ACHN (cell line): ENCODE data around the gene CD44.

ENCODE experiments used
- DNase-seq: peaks from one replicate; pipeline ENCODE4 v3.0.0-alpha.2; 2015
- in situ Hi-C: cut with HindIII; loops from 2 replicates; pipeline ENCODE4 v1.10.0; 2017; ENCODE audit warnings: low sequenced_read_pairs, low pct_ligation_motif_present, low pct_unique_long_range_greater_than_20kb

Gene CD44

DNA sequence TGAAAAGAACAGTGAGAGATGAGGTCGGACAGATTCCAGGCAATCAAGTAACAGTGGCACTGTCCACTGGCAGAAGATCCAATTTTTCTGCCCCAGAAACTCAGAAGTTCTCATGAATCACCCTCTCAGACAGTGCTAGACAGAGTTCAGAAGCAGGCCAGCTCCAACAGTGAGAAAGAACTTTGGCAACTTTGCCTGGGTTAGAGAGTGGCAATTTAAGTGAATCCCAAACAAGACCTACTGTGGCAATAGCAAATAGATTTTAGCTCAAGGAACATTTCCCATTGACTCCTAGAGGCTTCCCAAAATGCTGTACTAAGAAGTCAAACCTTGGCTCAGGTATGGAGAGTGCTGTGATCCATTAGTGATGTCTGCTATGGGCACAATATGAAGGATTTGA is 12.3 kb downstream of the CD44 start:
- in situ Hi-C loops, result no loop called here
- no peak for DNase-seq

DNA sequence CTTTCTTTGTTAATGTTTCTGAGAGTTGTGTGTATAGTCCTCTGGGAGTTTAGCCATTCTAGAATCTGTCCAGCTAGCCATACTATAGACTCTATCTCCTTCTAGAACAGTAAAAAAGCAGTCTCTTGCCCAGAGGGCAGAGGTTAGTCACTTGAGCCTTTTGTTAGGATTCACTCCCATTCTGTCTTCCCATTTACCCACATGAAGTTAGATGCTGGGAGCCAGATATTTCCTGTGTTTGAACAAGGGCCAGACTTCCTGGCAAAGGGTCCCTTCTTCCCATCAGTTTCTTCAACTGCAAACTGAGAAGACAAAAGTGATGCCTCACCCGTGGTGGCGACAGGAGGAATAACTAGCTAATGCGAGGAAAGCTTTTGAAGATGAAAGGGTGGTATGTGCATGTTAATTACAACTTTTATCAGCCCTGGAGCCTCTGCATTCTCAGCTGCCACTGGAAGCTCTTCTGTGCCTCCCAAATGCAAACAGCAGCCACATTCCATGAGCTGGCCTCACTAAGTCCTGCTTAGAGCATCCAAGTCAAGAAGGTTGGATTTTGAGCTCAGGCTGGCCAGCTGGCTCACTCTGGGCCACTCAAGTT is 12.8 kb downstream of the CD44 start:
- in situ Hi-C loops, result no loop called here
- DNase-seq, result no peak

DNA sequence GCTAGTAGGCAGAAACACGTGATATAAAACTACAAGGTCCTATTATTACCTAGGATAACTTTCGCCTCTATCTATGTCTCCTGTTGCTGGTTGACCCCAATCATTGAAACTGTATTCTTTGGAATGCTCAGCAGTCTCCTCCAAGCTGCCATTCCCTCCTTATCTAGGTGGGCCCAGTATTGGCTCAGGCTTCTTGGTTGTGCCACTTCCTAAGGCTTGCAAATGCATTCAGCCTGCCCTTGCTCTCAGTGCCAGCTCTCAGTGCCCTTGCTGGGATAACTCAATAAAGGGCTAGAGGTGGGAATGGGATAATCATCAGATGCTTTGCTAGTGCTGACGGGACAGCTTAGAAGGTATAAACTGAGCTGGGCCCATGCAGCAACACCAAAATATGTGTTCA is 13.6 kb downstream of the CD44 start:
- in situ Hi-C loops, result no loop called here
- no peak for DNase-seq

DNA sequence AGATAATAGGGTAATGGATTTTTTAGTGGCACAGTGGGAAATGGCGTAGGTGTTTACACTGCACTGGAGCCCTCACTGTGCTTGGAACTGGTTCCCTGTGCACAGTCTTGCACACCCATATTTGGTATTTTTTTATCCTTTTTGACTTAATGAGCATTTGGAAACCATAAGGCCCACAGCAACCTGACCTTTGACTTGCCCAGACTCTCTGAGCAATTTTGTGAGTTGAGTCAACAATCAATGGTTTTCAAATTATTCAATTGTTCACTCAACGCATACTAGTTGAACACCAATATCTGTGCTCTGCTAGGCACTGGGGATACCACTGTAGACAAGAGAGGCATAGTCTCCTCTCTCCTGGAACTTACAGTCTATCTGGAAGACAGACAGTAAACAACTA is 14.3 kb downstream of the CD44 start:
- in situ Hi-C loops, result no loop called here
- DNase-seq, result no peak

DNA sequence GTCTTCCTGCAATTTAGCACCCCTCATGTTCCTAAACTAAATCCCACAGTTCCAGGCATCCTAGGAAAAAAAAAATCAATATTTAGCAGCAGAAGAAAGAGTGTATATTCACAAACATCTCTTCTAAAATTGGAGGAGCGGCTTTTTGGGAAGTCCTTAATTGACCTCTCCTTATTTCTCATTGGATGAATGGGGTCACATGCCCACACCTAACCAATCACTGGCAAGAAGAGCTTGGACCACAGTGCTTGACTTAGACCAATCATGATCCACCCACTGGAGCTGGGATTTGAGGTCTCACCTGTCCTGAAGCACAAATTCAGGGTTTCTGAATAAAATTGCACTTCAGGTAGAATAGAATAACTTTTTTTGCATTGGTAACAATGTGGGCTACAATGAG is 16.0 kb downstream of the CD44 start:
- DNase-seq, result no peak
- in situ Hi-C loops, result no loop called here

DNA sequence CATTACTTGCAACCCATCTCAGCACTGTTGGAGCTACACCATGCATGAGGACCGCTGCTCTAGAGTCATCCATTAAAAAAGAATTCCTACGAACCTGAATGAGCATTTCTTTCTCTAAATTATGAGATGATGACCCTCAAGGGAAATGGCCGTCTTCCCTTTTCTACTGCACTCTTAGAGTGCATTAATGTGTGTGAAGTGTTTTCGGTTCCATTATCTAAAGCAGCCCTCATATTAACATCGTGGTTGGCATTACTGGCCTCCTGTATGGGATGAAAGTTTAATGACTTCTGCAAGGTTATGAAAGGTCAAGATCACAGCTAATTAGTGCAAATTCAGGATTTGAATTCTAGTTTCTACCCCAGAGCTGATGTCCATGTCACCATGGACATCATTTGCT is 16.7 kb downstream of the CD44 start:
- DNase-seq, result no peak
- in situ Hi-C loops, result no loop called here

DNA sequence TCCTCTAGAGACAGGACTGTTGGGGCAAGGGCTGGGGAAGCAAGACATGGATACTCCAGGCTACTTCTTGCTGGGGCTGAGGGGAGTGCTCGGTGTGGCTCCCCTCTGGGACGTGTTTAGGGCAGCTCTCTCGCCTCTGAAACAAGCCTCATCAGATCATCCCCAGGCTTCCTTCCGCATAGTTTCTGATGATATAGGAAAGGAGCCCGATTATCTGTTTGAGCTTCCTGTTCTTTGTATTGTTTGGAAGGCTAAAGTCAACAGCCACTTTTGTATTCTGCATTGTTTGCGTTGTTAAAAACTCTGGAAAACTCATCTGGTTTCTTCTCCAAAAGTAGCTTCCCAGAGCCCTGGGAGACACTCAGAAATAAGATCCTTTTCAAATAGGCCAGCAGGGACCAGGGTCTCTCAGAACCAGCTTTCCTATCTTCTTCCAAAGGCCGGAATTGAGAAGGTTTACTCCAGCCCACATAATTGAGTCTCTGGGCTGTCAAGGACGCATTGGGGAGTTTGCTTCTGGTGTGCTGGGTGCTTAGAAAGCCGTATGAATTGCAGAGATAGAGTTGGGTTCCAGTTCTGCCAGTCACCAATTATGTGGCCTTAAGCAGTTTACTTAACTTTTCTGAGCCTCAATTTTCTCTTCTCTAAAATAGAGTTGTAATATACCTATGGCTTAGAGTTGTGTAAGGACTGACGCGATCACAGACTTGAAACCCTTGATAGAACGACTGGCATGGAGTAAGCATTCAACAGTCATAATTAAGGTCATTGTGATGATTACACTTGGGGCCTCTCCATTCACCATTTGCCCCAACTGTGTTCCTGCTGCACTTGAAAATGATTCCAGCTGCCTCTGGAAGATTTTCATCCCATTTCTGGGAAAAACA is 19.1 kb downstream of the CD44 start:
- in situ Hi-C loops, result no loop called here
- DNase-seq, result no peak

DNA sequence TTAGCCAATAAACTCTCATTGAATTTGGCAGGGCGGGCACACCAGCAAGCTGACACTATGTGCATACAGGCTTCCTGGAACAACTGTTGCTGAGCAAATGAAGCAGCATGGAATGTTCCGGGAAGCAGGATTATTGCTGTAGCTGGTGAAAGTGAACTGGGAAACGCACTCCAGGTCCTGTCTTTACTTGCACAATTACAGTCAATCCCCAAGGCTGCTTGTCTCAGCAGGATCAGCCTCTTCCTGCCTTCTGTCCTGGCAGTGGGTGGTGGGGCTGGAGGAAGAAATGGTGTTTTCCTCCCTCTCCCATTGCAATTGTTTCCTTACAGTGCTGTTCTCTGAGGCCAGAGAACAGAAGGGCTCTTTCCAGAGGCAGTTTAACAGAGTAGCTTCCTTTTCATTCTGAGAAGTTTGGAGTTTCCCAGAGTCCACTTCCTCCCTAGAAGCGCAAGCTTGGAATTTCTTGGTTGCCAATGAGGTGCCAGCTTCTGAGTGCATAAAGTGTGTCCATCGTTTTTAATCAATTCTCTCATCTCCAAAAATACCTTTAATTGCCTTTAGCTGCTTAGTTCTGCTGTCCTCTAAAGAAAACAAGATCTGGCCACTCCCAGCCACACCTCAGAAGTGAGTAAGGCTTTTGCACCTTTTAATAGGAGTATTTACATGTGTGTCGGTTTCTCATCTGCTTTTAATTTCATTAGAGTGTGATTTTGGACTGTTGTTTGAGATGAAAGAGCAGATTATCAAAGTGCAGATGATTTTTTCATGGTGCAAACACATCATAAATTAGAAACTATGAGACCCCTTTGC is 19.9 kb downstream of the CD44 start:
- DNase-seq, result no peak
- in situ Hi-C loops, result no loop called here

DNA sequence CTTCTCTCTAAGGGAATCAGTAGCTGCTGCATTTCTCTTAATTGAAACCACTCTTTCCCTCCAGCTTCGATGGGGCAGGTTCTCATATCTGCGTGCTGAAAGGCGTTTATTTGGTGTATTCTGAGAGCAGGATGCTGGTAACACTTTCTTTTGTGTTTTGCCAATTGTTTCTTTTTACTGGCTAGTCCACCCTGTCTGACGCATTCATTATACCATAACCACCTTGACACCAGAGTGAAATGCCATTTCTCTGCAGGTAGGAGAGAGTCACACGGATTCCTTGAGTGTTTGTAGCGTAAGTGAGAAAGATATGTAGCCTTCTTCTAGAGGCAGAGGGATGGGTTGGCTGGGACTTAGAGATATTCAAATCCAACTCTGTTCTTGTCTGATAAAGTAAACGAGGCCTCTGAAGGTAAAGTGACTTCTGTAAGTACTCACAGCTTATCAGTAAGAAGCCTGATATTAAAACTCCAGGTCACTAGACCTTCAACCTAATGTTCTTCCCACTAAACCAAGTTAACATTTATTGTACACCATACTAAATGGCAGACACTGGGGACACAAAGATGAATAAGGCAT is 21.4 kb downstream of the CD44 start:
- in situ Hi-C loops, result no loop called here
- DNase-seq, result no peak

DNA sequence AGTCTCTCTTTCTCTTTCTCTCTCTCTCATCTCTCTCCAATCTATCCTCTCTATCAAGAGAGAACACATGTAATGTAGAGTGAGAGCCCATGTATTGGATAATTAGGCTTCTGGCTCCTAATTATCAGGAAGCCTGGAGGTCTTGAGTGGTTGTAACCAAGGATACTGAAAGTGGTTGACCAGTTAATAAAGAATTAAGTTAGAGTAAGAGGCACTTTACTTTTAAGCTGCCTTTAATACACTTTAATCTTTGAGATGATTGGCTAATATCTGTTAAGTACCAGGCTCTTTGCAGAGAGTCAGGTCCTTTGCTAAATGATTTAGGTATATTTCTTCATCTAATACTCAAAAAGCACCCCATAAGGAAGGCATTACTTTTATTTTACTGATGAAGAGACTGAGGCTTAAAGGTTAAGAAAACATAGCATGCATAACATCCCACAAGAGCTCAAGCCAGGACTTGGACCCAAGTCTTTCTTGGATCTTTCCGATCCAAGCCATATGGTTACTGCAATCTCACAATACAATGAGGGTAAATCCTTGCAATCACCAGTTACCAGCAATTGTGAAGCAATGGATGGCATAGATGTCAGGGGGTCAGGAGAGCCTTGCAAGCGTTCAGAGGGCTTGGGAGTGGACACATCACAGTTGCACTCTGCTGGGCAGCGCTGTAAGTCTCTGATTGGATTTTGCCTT is 22.1 kb downstream of the CD44 start:
- DNase-seq, result no peak
- in situ Hi-C loops, result no loop called here

DNA sequence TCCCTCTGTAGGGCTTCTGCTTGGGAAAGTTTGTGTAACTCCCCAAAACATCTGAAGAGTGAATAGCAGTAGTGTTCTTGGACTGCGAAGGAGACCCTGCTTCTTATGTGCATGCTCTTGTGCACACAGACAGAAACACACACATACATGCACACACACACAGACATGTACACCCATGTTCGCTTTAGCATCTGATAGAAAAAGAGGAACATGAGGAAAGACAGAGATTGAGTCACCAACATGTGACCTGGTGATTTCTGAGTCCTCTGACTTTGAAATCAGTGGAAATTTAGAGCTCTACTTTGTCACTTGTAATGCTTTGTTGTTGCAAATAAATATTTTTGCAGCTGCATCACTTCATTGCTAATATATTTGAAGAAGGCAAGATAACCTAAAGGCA is 23.8 kb downstream of the CD44 start:
- in situ Hi-C loops, result no loop called here
- peak; percentile 64 for DNase-seq

DNA sequence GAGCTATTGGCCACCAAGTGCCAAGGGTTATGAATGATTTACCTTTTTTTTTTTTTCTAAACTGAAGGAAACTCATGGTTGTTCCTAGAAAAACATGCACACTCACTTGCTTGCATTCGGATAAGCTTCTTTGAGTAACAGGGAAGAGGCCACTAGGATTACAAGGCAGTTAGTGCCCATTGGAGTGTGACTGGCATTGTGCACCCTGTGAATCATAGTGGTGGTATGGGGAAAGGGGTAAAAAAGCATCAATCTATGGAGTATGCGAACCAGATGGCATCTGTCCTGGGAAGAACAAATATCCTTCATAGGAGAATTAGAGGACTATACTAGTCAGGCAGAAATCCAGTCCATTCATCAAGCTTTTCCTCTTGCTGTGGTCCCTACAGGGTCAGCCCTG is 24.2 kb downstream of the CD44 start:
- in situ Hi-C loops, result no loop called here
- DNase-seq, result peak; percentile 95

DNA sequence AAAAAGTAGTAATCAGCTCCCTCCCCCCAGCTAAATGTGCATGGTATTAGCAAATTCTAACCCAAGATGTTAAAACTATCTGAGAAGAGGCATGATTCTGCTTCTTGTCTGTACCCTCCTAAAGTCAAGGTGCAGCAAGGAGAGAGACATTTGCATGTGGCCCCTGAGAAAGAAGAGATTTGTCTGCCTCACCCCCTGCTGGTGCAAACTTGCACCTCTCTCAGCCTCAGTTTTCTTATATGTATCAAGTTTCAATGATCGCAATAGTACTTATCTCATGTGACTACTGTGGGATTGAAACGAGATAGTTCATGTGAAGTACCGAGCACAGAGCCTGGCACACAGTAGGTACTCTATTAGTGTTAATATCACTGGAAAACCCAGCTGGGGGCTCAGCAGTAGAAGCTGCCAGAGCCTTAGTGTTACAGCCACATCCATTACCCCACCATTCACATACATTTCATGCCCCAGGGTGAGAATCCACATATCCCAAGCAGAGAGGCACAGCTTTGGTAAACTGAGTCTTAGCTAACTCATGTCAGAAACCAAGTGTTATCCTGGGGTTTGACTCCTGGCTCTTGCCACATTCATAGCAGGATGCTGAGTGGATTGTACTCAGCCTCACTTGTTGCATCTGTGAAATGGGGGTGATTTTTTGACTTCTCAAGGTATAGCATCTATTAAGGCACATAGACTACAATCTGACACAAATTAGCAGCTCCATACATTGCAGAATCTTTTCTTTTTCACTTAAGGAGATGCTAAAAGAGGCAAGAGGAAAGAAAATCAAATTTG is 24.9 kb downstream of the CD44 start:
- DNase-seq, result peak; percentile 69
- in situ Hi-C loops, result no loop called here

DNA sequence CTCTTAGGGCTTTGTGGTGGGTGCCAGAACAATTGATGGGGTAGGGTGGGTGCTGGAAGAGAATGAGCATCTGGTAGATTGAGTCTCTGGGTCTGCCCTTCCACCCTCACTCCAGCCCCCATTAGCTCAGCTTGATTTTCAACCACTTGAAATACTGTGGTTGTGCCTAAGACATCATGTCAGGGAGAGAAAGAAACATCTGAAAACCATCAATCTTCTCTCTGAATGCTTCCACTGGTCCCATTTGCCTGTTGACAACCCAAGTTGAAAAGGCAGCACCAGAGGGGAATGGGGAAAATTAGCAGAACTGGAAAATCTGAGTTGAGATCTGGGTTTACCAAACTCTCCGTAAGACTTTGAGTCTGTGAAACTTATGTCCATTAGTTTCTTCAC is 26.1 kb downstream of the CD44 start:
- no peak for DNase-seq
- in situ Hi-C loops, result no loop called here

DNA sequence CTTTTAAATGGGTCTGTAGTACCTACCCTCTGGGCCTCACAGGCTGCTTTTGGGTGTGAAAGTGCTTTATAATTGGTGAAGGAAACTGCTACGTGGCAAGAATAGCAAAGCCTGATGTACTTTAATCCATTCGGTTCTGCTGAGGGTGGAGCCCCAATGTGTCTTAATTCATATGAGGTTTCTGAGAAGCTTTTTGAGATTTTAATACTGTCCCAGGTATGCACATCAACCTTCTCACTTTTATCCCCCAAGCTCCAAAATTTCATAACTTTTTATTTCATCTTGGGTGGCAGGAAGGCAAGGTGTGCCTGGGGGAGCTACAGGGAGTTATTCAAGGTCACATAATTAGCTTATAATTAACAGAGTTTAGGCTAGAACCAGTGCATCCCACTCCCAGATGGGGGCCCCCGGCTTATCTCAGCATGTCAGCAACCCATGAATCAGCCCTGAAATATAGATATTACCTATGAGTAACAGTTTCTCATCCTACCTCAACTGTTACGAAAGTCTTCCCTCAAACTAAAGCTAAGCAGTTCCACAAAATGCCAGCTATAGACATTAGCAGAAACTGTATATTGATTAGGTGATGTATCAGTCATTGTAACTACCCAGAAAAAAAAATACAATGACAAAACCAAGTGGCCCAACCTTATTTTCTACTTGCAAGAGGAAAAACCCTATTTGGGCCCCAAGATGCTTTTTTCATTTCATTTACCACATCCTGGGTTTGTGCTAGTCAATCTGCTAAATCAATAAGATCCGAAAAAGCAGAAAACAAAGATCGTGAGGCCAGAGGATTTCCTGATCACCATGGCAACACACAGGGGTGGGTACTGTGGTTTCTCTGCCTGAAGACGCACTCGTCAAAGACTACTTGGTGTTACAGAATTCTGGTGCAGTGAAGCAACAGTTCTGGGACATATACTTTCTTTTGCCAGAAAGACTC is 26.7 kb downstream of the CD44 start:
- in situ Hi-C loops, result no loop called here
- peak; percentile 35 for DNase-seq

DNA sequence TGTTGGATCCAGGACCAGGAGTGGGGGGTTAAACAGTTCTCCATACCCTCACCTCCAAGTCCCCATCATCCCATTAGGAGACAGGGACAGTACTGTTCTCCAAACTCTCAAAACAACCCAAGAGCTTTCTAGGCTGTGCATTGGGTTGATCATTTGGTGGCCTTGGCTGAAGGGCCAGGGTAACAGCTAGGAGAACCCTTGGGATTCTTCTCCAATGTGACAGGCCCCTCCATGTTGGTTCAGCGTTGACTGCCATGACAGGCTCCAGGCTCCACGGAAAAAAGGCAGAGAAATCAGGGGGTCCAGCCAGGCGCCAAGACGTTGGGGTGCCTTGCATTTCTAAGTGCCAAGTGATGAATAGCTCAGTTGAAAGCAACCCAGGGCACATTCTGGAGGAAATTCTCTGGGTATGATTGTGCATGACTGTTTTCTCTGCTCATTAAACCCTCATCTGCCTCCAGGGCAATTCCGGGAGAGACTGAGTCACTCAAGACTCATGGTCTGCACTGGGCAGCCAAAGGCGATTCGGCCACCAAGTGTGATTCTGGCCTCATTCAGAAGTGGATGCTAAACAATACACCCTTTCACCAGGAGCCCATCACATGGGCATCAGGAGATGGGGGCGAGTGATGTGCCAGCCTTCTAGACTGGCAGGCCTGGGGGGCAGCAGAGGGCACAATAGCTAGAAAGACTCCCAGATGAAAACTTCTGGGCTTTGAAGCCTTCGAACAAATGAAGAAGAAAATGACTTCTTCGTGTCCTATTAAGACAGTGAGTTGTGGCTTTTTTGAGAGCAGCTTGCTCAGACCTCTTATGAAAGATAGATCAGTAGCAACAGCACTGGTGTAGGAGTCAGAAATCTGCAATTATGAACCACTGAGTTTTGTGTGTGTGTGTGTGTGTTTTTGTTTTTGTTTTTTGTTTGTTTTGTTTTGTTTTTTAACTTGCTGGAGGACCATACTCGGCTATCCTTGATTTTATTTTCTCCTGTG is 27.7 kb downstream of the CD44 start:
- DNase-seq, result peak; percentile 91
- in situ Hi-C loops, result no loop called here
